PC-3 (cell line): Measurements from ENCODE around the gene AHCYL2. TPM values are rescaled to one million over a fixed set of nuclear protein-coding genes. Genes with fewer than 3 reads are reported as not detected.
A peak's percentile ranks its signal among the peaks of the same experiment; 100 is the strongest.

Experiments used
- ATAC-seq: fragments of 200-7000 bp; cut with Tn5 transposase; 2 replicates; pipeline ENCODE4 v1.9.1; 2020; ENCODE audit warnings: mild to moderate bottlenecking, moderate library complexity
- BruUV-seq: library from RNA; stranded (reverse); fragments of 400-500 nt; replicated peaks from 2 replicates; lab custom pipeline; 2021; lab: Mats Ljungman, UMichigan
- CTCF ChIA-PET: fragments of 300-600 bp; sonication (Branson Sonifier 250); formaldehyde crosslinking; loops from one replicate; lab custom pipeline; 2022; ENCODE audit warnings: antibody characterized with exemption; lab: Charles Lee
- POLR2A ChIA-PET: fragments of 300-600 bp; sonication (Branson Sonifier 250); formaldehyde crosslinking; loops from one replicate; lab custom pipeline; 2022; ENCODE audit warnings: antibody characterized with exemption; ENCODE audit not compliant: unreplicated experiment; lab: Charles Lee
- DNase-seq: peaks from one replicate; pipeline ENCODE4 v3.0.0-alpha.2; 2015
- H2AFZ ChIP-seq: fragments of 300-600 bp; sonication (generic); 2 replicates; pipeline ENCODE4 v1.6.0; 2016; ENCODE audit warnings: antibody characterized with exemption, low read length
- H3F3A ChIP-seq: fragments of 300-600 bp; sonication (generic); one replicate; pipeline ENCODE4 v1.6.0; 2017; ENCODE audit warnings: antibody characterized with exemption, low read length, control low read depth, mild to moderate bottlenecking; ENCODE audit not compliant: unreplicated experiment
- H3K27ac ChIP-seq: fragments of 300-600 bp; sonication (generic); 2 replicates; pipeline ENCODE4 v1.5.1; 2016; ENCODE audit warnings: mild to moderate bottlenecking, low read length
- H3K27me3 ChIP-seq: fragments of 300-600 bp; sonication (generic); 2 replicates; pipeline ENCODE4 v1.6.1; 2016; ENCODE audit warnings: low read length, mixed read lengths
- H3K36me3 ChIP-seq: fragments of 300-600 bp; sonication (generic); 2 replicates; pipeline ENCODE4 v1.6.1; 2016; ENCODE audit warnings: low read depth, mixed run types, low read length, mixed read lengths
- H3K4me1 ChIP-seq: fragments of 300-600 bp; sonication (generic); 2 replicates; pipeline ENCODE4 v1.5.1; 2016; ENCODE audit warnings: low read length; ENCODE audit not compliant: insufficient read depth
- H3K4me2 ChIP-seq: fragments of 300-600 bp; sonication (generic); 2 replicates; pipeline ENCODE4 v1.6.0; 2016; ENCODE audit warnings: low read length
- H3K4me3 ChIP-seq: fragments of 300-600 bp; sonication (generic); 2 replicates; pipeline ENCODE4 v1.5.1; 2016; ENCODE audit warnings: mild to moderate bottlenecking, low read length, mixed read lengths
- H3K79me2 ChIP-seq: fragments of 300-600 bp; sonication (generic); 2 replicates; pipeline ENCODE4 v1.6.1; 2017; ENCODE audit warnings: low read length, mixed read lengths
- H3K9ac ChIP-seq: fragments of 300-600 bp; sonication (generic); 2 replicates; pipeline ENCODE4 v1.6.0; 2016; ENCODE audit warnings: mild to moderate bottlenecking, low read length
- H3K9me2 ChIP-seq: fragments of 300-600 bp; sonication (generic); replicated peaks from 2 replicates; pipeline ENCODE4 v1.6.1; 2016; ENCODE audit warnings: mixed run types, low read length, mixed read lengths
- H3K9me3 ChIP-seq: fragments of 300-600 bp; sonication (generic); 2 replicates; pipeline ENCODE4 v1.6.1; 2016; ENCODE audit warnings: low read length, mixed read lengths
- H4K20me1 ChIP-seq: fragments of 300-600 bp; sonication (generic); 2 replicates; pipeline ENCODE4 v1.6.1; 2016; ENCODE audit warnings: low read length, mixed read lengths
- CTCF ChIP-seq: fragments of 300-600 bp; sonication (generic); conservative IDR thresholded peaks from 2 replicates; pipeline ENCODE4 v1.5.1; 2017; ENCODE audit warnings: antibody characterized with exemption, low read depth, mild to moderate bottlenecking, low read length
- EZH2 ChIP-seq: fragments of 300-600 bp; sonication (generic); IDR thresholded peaks from one replicate; pipeline ENCODE4 v1.6.1; 2017; ENCODE audit warnings: antibody characterized with exemption, mild to moderate bottlenecking, low read length; ENCODE audit not compliant: unreplicated experiment
- EZH2phosphoT487 ChIP-seq: fragments of 300-600 bp; sonication (generic); IDR thresholded peaks from 2 replicates; pipeline ENCODE4 v1.6.1; 2018; ENCODE audit warnings: mild to moderate bottlenecking, antibody characterized with exemption, low read length, borderline replicate concordance
- intact Hi-C: fragments of 100-400 bp; cut with micrococcal nuclease; formaldehyde crosslinking; loops from 2 replicates; pipeline ENCODE4 v1.9.0; 2023
- total RNA-seq: library from RNA; depleted of rRNA; stranded (reverse); fragments of >200 nt; gene quantifications from 2 replicates; pipeline ENCODE4 v1.2.3, GENCODE V29; 2014

The AHCYL2 gene
- total RNA-seq, 1 experiment from 2014 or later, result 9.2 TPM

- H3K27ac ChIP-seq, result no peak overlapping the region
- no peaks in the 10 kb centered on the region for H4K20me1 ChIP-seq
- POLR2A ChIA-PET, result no interaction called here
- no peak for ATAC-seq
- intact Hi-C loops, result no loop called here
- H3K27me3 ChIP-seq, result no peaks in the 10 kb centered on the region
- no peak overlapping the region for H3K9ac ChIP-seq
- no peak overlapping the region for H2AFZ ChIP-seq
- no peaks in the 10 kb centered on the region for H3F3A ChIP-seq
- no peaks in the 10 kb centered on the region for H3K9me3 ChIP-seq
- H3K4me3 ChIP-seq, result no peak overlapping the region
- DNase-seq, result no peak
- no peaks in the 10 kb centered on the region for H3K9me2 ChIP-seq
- CTCF ChIA-PET, result no interaction called here
- no TSS peak for BruUV-seq
- no peaks in the 10 kb centered on the region for H3K79me2 ChIP-seq
- TF ChIP-seq EZH2phosphoT487 (no peak), EZH2 (no peak), CTCF (no peak)
- no peaks in the 10 kb centered on the region for H3K36me3 ChIP-seq
- peaks cover 2% of the 10 kb centered on the region for H3K4me1 ChIP-seq
- H3K4me2 ChIP-seq, result no peak overlapping the region
These were observed 102.2 kb downstream of the AHCYL2 start for GRCh38 chr7:129327076-129327475.

- H3K27ac ChIP-seq, result peak overlapping the region; percentile 79
- H3K4me2 ChIP-seq, result peak overlapping the region; percentile 60
- TF ChIP-seq CTCF (no peak), EZH2phosphoT487 (no peak), EZH2 (no peak)
- H3K4me3 ChIP-seq, result no peak overlapping the region
- no peaks in the 10 kb centered on the region for H3K36me3 ChIP-seq
- H4K20me1 ChIP-seq, result no peaks in the 10 kb centered on the region
- peak overlapping the region; percentile 17; the same call in 1 of the 2 replicates for H2AFZ ChIP-seq
- peak; percentile 98 for ATAC-seq
- H3F3A ChIP-seq, result no peaks in the 10 kb centered on the region
- H3K9ac ChIP-seq, result peak overlapping the region; percentile 22
- ChIA-PET POLR2A (interaction anchor here (0.6 to 0.7 kb wide), 2 partner anchors 103 to 316 kb away, joined by 3 read pairs; no protein-coding TSS in a partner anchor), CTCF (interaction anchor here (0.6 to 1.7 kb wide), 6 partner anchors 10 to 139 kb away, joined by 3 to 10 read pairs (median 6); no protein-coding TSS in a partner anchor)
- intact Hi-C loops, result no loop called here
- H3K9me3 ChIP-seq, result no peaks in the 10 kb centered on the region
- no peaks in the 10 kb centered on the region for H3K79me2 ChIP-seq
- DNase-seq, result peak; percentile 80
- BruUV-seq, result no TSS peak
- peaks cover 15% of the 10 kb centered on the region for H3K4me1 ChIP-seq
- H3K9me2 ChIP-seq, result no peaks in the 10 kb centered on the region
- H3K27me3 ChIP-seq, result no peaks in the 10 kb centered on the region
These were observed 107.6 kb downstream of the AHCYL2 start for GRCh38 chr7:129332254-129333035.

- intact Hi-C loops, result no loop called here
- no TSS peak for BruUV-seq
- ChIA-PET CTCF (no interaction called here), POLR2A (no interaction called here)
- H3K4me2 ChIP-seq, result no peak overlapping the region
- no peak overlapping the region for H2AFZ ChIP-seq
- no peaks in the 10 kb centered on the region for H3K9me3 ChIP-seq
- H3K27ac ChIP-seq, result no peak overlapping the region
- no peaks in the 10 kb centered on the region for H3K36me3 ChIP-seq
- DNase-seq (no peak), ATAC-seq (no peak)
- no peaks in the 10 kb centered on the region for H4K20me1 ChIP-seq
- peaks cover 15% of the 10 kb centered on the region for H3K4me1 ChIP-seq
- TF ChIP-seq EZH2phosphoT487 (no peak), CTCF (no peak; the same call in 1 of the 2 replicates), EZH2 (no peak)
- H3K27me3 ChIP-seq, result no peaks in the 10 kb centered on the region
- no peak overlapping the region for H3K9ac ChIP-seq
- no peaks in the 10 kb centered on the region for H3K9me2 ChIP-seq
- no peaks in the 10 kb centered on the region for H3F3A ChIP-seq
- H3K4me3 ChIP-seq, result no peak overlapping the region
- no peaks in the 10 kb centered on the region for H3K79me2 ChIP-seq
These were observed 109.6 kb downstream of the AHCYL2 start for GRCh38 chr7:129334473-129334872.
